Gastrocnemius medialis (tissue), 4 donors: ENCODE data around the gene CEL. TPM values are rescaled to one million over a fixed set of nuclear protein-coding genes. Genes with fewer than 3 reads are reported as not detected.

Experiments used
- ATAC-seq, 2 donors: fragments of 150-250 bp; one replicate each; pipeline ENCODE4 v1.9.1; 2016
- DNase-seq, 2 donors: peaks; one replicate each; pipeline ENCODE4 v3.0.0-alpha.2; 2019
- H3K27ac ChIP-seq, 4 donors: fragments of 200-600 bp; sonication (generic); 1 replicate in 1 of 4; 2 replicates in 3 of 4; pipeline ENCODE4 v1.5.1; 2016 to 2018; ENCODE audit warnings: mild to moderate bottlenecking in 2 of 4, moderate library complexity in 1 of 4
- H3K27me3 ChIP-seq, 3 donors: fragments of 200-600 bp; sonication (generic) in 2 of 3; 1 replicate in 1 of 3; 2 replicates in 2 of 3; pipeline versions ENCODE4 v1.5.1 to v1.6.0; 2016 to 2019; ENCODE audit warnings: mild to moderate bottlenecking in 1 of 3, moderate library complexity in 1 of 3
- H3K36me3 ChIP-seq, 2 donors: fragments of 200-600 bp; sonication (generic) in 1 of 2; one replicate each; pipeline ENCODE4 v1.5.1; 2017 to 2018
- H3K4me1 ChIP-seq, 2 donors: fragments of 200-600 bp; sonication (generic) in 1 of 2; one replicate each; pipeline ENCODE4 v1.5.1; 2016 to 2017; ENCODE audit warnings: mild to moderate bottlenecking in 2 of 2
- H3K4me3 ChIP-seq, 4 donors: fragments of 200-600 bp; sonication (generic) in 3 of 4; 1 replicate in 1 of 4; 2 replicates in 3 of 4; pipeline ENCODE4 v1.5.1; 2016 to 2019; ENCODE audit warnings: mild to moderate bottlenecking in 2 of 4
- H3K9me3 ChIP-seq, 3 donors: fragments of 200-600 bp; sonication (generic) in 2 of 3; 1 replicate in 1 of 3; 2 replicates in 2 of 3; pipeline ENCODE4 v1.5.1; 2016 to 2019
- POLR2A ChIP-seq, 2 donors: fragments of 450-650 bp; IDR thresholded peaks; one replicate each; pipeline ENCODE4 v1.6.1; 2017; ENCODE audit warnings: antibody characterized with exemption in 2 of 2, mild to moderate bottlenecking in 2 of 2, moderate library complexity in 2 of 2
- in situ Hi-C, 4 donors: fragments of 200-750 bp; cut with MboI; loops; one replicate each; pipeline versions ENCODE4 v1.15.0 to v1.8.0; 2017; ENCODE audit warnings: low sequenced_read_pairs in 4 of 4
- intact Hi-C: fragments of 100-400 bp; cut with DNase I; formaldehyde crosslinking; loops from one replicate; pipeline ENCODE4 v1.15.1; 2023; ENCODE audit warnings: low total_unique reads
- total RNA-seq, 4 donors: library from RNA; depleted of rRNA; stranded (reverse); fragments of >200 nt; gene quantifications; one replicate each; pipeline versions ENCODE4 v1.1.0 to v1.2.3, GENCODE V29; 2016
- TF ChIP-seq, protein P1 (sequence below), 5 experiments: fragments of 450-650 bp in 3 of 5; fragments of 200-600 bp in 2 of 5; sonication (generic) in 2 of 5; IDR thresholded peaks in 4 of 5; conservative IDR thresholded peaks in 1 of 5; 1 replicate in 4 of 5; 2 replicates in 1 of 5; pipeline ENCODE4 v1.5.1; 2016 to 2019; ENCODE audit warnings: antibody characterized with exemption in 5 of 5, mild to moderate bottlenecking in 3 of 5, moderate library complexity in 3 of 5

CEL gene
- total RNA-seq, 4 donors from 2014 or later = 0.13 to 1.8 TPM; not detected in 2

DNA sequence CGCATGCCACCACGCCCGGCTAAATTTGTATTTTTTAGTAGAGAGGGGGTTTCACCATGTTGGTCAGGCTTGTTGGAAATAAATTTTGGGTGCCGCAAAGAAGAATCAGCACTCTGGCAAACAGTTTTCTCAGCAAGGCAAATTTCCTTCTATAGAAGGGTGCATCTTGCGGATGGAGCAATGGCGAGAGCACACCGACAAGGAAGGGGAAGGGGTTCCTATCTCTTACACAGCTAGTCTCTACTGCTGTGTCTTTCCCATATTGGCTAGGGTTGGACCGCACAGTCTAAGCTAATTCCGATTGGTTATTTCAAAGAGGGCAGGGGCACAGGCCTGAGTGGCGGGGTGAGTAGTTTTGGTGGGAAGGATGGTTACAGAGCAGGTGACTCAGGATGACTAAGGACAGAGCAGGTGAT is 30.3 kb upstream of the CEL start:
- peak overlapping the region; percentile 85 to 97 (median 93) for H3K4me3 ChIP-seq
- peaks cover 38 to 50% of the 10 kb centered on the region in 2 donors for H3K4me1 ChIP-seq
- TF ChIP-seq, protein P1, sequence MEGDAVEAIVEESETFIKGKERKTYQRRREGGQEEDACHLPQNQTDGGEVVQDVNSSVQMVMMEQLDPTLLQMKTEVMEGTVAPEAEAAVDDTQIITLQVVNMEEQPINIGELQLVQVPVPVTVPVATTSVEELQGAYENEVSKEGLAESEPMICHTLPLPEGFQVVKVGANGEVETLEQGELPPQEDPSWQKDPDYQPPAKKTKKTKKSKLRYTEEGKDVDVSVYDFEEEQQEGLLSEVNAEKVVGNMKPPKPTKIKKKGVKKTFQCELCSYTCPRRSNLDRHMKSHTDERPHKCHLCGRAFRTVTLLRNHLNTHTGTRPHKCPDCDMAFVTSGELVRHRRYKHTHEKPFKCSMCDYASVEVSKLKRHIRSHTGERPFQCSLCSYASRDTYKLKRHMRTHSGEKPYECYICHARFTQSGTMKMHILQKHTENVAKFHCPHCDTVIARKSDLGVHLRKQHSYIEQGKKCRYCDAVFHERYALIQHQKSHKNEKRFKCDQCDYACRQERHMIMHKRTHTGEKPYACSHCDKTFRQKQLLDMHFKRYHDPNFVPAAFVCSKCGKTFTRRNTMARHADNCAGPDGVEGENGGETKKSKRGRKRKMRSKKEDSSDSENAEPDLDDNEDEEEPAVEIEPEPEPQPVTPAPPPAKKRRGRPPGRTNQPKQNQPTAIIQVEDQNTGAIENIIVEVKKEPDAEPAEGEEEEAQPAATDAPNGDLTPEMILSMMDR (IDR thresholded peaks at IDR 0.05 in 4 of 5, conservative IDR thresholded peaks at IDR 0.05 in 1 of 5) = no peak
- H3K9me3 ChIP-seq = no peaks in the 10 kb centered on the region
- DNase-seq (no peak), ATAC-seq (no peak)
- no peaks in the 10 kb centered on the region for H3K36me3 ChIP-seq
- intact Hi-C loops = loop anchor here (2.0 to 10.0 kb wide), 3 partner anchors 117 to 433 kb away; partner anchors contain the start of genes MED22 and RPL7A
- in situ Hi-C loops = no loop called here
- H3K27ac ChIP-seq = peak overlapping the region in 3 of 4 donors; percentile 94
- H3K27me3 ChIP-seq = no peaks in the 10 kb centered on the region

DNA sequence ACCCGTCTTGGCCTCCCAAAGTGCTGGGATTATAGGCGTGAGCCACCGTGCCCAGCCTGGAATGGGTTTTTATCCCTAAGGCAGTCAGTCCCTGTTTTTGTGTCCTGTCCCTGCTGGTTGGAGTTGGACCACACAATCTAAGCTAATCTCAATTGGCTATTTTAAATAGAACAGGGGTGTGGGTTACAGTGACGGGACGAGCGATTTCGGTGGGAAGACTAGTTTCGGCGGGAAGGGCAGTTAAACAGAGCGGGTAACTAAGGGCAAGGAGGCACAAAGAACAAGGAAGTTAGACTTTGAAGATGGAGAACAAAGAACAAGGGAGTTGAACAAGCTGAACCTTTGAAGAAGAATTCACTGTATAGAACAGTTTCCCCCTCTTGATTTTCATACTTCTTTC is 29.6 kb upstream of the CEL start:
- H3K36me3 ChIP-seq = no peaks in the 10 kb centered on the region
- ATAC-seq = no peak
- no peaks in the 10 kb centered on the region for H3K9me3 ChIP-seq
- H3K4me1 ChIP-seq = peaks cover 38 to 50% of the 10 kb centered on the region in 2 donors
- peak overlapping the region in 3 of 4 donors; percentile 85 to 97 (median 96) for H3K4me3 ChIP-seq
- no peak for DNase-seq
- in situ Hi-C loops (no loop called here), intact Hi-C loops (loop anchor here (5.0 to 10.0 kb wide), 2 partner anchors 315 to 433 kb away; partner anchors contain the start of genes MED22 and RPL7A)
- H3K27me3 ChIP-seq = no peaks in the 10 kb centered on the region
- no peak overlapping the region for H3K27ac ChIP-seq
- TF ChIP-seq, protein P1 (IDR thresholded peaks at IDR 0.05 in 4 of 5, conservative IDR thresholded peaks at IDR 0.05 in 1 of 5) = no peak
- TF ChIP-seq POLR2A (IDR thresholded peaks at IDR 0.05) = no peak

DNA sequence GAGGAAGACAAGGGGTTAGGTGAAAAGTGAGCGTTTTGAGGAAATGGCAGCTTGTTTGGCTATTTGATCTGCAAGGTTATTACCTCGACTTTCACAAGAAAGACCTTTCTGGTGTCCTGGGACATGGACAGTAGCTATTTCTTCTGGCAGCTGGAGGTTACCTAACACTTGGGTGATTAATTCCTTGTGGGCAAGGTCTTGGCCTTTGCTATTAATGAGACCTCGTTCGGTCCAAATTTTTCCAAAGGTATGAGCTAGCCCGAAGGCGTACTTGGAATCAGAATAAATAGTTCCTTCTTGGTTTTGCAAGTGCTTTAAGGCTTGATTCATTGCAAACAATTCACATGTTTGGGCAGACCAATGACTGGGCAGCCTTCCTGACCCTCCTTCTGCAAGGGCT is 26.1 kb upstream of the CEL start:
- ATAC-seq = peak in 1 of 2 donors; percentile 37
- in situ Hi-C loops = loop anchor here in 1 of 4 donors (5.0 kb wide), 1 partner anchor 117 kb away; no protein-coding TSS in a partner anchor

DNA sequence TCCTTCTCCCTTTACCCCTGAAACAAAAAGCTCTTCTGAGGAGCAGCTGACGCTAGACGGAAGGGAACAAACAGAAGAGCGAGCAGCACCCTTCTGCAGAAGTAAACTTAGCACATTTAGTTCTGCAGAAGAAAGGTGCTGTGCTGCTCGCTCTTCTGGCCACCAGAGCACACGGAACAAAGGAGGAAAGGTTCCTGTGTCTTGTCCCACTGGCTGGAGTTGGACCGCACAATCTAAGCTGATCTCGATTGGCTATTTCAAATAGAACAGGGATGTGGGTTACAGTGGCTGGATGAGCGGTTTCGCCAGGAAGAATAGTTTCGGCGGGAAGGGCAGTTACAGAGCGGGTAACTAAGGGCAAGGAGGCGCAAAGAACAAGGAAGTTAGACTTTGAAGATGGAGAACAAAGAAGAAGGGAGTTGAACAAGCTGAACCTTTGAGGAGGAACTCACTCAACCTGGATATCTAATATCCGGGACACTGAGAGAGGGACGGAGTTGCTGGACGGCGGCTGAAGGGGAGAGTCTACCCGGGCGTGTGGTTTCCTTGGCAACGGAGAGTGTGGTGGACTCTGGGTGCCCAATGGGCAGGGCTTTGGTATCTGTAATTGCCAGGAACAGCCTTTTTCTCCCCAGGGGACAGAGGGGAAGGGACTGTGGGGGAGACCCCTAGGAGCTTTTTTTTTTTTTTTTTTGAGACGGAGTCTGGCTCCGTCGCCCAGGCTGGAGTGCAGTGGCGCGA is 23.8 kb upstream of the CEL start:
- DNase-seq (no peak), ATAC-seq (no peak)
- in situ Hi-C loops = loop anchor here in 1 of 4 donors (5.0 kb wide), 1 partner anchor 114 kb away; no protein-coding TSS in a partner anchor
- Histone ChIP-seq H3K36me3 (peaks cover 0 to 10% of the 10 kb centered on the region in 2 donors), H3K4me3 (no peak overlapping the region), H3K4me1 (peaks cover 21 to 39% of the 10 kb centered on the region in 2 donors), H3K27me3 (no peaks in the 10 kb centered on the region), H3K9me3 (no peaks in the 10 kb centered on the region), H3K27ac (no peak overlapping the region)
- intact Hi-C loops = loop anchor here (10.0 kb wide), 1 partner anchor 427 kb away; no protein-coding TSS in a partner anchor
- TF ChIP-seq, protein P1 (IDR thresholded peaks at IDR 0.05 in 4 of 5, conservative IDR thresholded peaks at IDR 0.05 in 1 of 5) = no peak
- no peak for TF ChIP-seq POLR2A (IDR thresholded peaks at IDR 0.05)

More for the DNA sequence above, 26.1 kb upstream of the CEL start:
- no peak for DNase-seq
- Histone ChIP-seq H3K36me3 (no peaks in the 10 kb centered on the region), H3K4me3 (no peak overlapping the region), H3K27ac (peak overlapping the region; percentile 6 to 46 (median 29)), H3K9me3 (no peaks in the 10 kb centered on the region), H3K4me1 (peaks cover 33 to 51% of the 10 kb centered on the region in 2 donors), H3K27me3 (no peaks in the 10 kb centered on the region)
- intact Hi-C loops = loop anchor here (10.0 kb wide), 1 partner anchor 429 kb away; no protein-coding TSS in a partner anchor
- no peak for TF ChIP-seq POLR2A (IDR thresholded peaks at IDR 0.05)
- TF ChIP-seq, protein P1 (IDR thresholded peaks at IDR 0.05 in 4 of 5, conservative IDR thresholded peaks at IDR 0.05 in 1 of 5) = no peak
